Fibroblast of villous mesenchyme (primary cell): ENCODE measurements around the gene FAM114A1. TPM values are rescaled to one million over a fixed set of nuclear protein-coding genes. Genes with fewer than 3 reads are reported as not detected.
A peak's percentile ranks its signal among the peaks of the same experiment; 100 is the strongest.

Experiments used
- DNase-seq: peaks from one replicate; pipeline ENCODE4 v3.0.0-alpha.2; 2010; ENCODE audit warnings: low read depth
- H3K4me3 ChIP-seq: 2 replicates; pipeline ENCODE4 v1.5.1; 2011; ENCODE audit warnings: low read depth, mild to moderate bottlenecking, low read length
- CTCF ChIP-seq: IDR thresholded peaks from 2 replicates; pipeline ENCODE4 v1.5.1; 2012; ENCODE audit warnings: low read depth, mild to moderate bottlenecking, low read length; ENCODE audit not compliant: insufficient read depth
- total RNA-seq: library from RNA; depleted of rRNA; stranded (reverse); fragments of >200 nt; gene quantifications from 2 replicates; pipeline ENCODE4 v1.2.3, GENCODE V29; 2012

FAM114A1 gene
- total RNA-seq, 1 donor = 471 TPM

- DNase-seq = no peak
- no peak for TF ChIP-seq CTCF
- no peak overlapping the region for H3K4me3 ChIP-seq
Observed at GRCh38 chr4:38823766-38824165, 43.8 kb upstream of the FAM114A1 start.

GRCh38 chr4:38829237-38829636 is 38.4 kb upstream of the FAM114A1 start:
- no peak for DNase-seq

GRCh38 chr4:38831653-38832052 is 36.0 kb upstream of the FAM114A1 start:
- DNase-seq = peak; percentile 54
- no peak for TF ChIP-seq CTCF
- H3K4me3 ChIP-seq = no peak overlapping the region

More at GRCh38 chr4:38829237-38829636, 38.4 kb upstream of the FAM114A1 start:
- no peak for TF ChIP-seq CTCF
- no peak overlapping the region for H3K4me3 ChIP-seq

GRCh38 chr4:38832206-38832605 is 35.4 kb upstream of the FAM114A1 start:
- DNase-seq = no peak
- TF ChIP-seq CTCF = no peak
- H3K4me3 ChIP-seq = no peak overlapping the region

GRCh38 chr4:38832624-38833528 is 34.7 kb upstream of the FAM114A1 start:
- no peak for DNase-seq
- no peak overlapping the region for H3K4me3 ChIP-seq
- TF ChIP-seq CTCF = peak; percentile 28

GRCh38 chr4:38834570-38834969 is 33.0 kb upstream of the FAM114A1 start:
- TF ChIP-seq CTCF = no peak

GRCh38 chr4:38837334-38837733 is 30.3 kb upstream of the FAM114A1 start:
- no peak for DNase-seq
- no peak for TF ChIP-seq CTCF
- no peak overlapping the region for H3K4me3 ChIP-seq

More at GRCh38 chr4:38834570-38834969, 33.0 kb upstream of the FAM114A1 start:
- DNase-seq = no peak
- H3K4me3 ChIP-seq = no peak overlapping the region
